Adrenal gland (tissue), 12 donors: ENCODE data around the gene NME7. TPM values are rescaled to one million over a fixed set of nuclear protein-coding genes. Genes with fewer than 3 reads are reported as not detected.

ENCODE experiments used
- DNase-seq, 7 donors: peaks; one replicate each; pipeline ENCODE4 v3.0.0-alpha.2; 2019 to 2020
- H3K27ac ChIP-seq, 5 donors: fragments of 200-600 bp; sonication (generic) in 4 of 5; 1 replicate in 3 of 5; 2 replicates in 2 of 5; pipeline versions ENCODE4 v1.5.1 to v1.8.0; 2016 to 2020; ENCODE audit warnings: mild to moderate bottlenecking in 1 of 5
- H3K27me3 ChIP-seq: fragments of 200-600 bp; 2 replicates; pipeline ENCODE4 v1.8.0; 2021
- H3K36me3 ChIP-seq, 2 donors: fragments of 200-600 bp; replicated peaks in 1 of 2; 1 replicate in 1 of 2; 2 replicates in 1 of 2; pipeline versions ENCODE4 v1.5.1 to v1.8.0; 2018 to 2022
- H3K4me1 ChIP-seq, 2 donors: fragments of 200-600 bp; replicated peaks in 1 of 2; 1 replicate in 1 of 2; 2 replicates in 1 of 2; pipeline versions ENCODE4 v1.5.1 to v1.8.0; 2018 to 2021
- H3K4me3 ChIP-seq, 4 donors: fragments of 200-600 bp; sonication (generic) in 3 of 4; one replicate each; pipeline ENCODE4 v1.5.1; 2016 to 2018
- H3K9me3 ChIP-seq, 3 donors: fragments of 200-600 bp; sonication (generic) in 1 of 3; replicated peaks in 1 of 3; 1 replicate in 2 of 3; 2 replicates in 1 of 3; pipeline versions ENCODE4 v1.5.1 to v1.8.0; 2016 to 2021
- CTCF ChIP-seq, 6 experiments: fragments of 450-650 bp in 4 of 6; fragments of 200-600 bp in 2 of 6; sonication (generic) in 1 of 6; IDR thresholded peaks; 1 replicate in 5 of 6; 2 replicates in 1 of 6; pipeline versions ENCODE4 v1.5.1 to v1.8.0; 2016 to 2021; ENCODE audit warnings: antibody characterized with exemption in 6 of 6, mild to moderate bottlenecking in 2 of 6, moderate library complexity in 1 of 6
- POLR2A ChIP-seq, 2 donors: fragments of 450-650 bp; IDR thresholded peaks; one replicate each; pipeline ENCODE4 v1.6.1; 2017; ENCODE audit warnings: antibody characterized with exemption in 2 of 2, mild to moderate bottlenecking in 2 of 2, moderate library complexity in 1 of 2
- WGBS, 4 donors: extraction: QIAGEN DNeasy Blood & Tissue Kit in 2 of 4; methylation state at CpG; one replicate each; pipeline versions ENCODE4 v1.1.5 to v1.1.7; 2013 to 2017; 5-methylcytosine and 5-hydroxymethylcytosine counted together
- intact Hi-C, 2 donors: fragments of 100-400 bp; cut with DNase I; formaldehyde crosslinking; loops; one replicate each; pipeline versions ENCODE4 v1.14.1 to v1.15.0; 2022 to 2023
- polyA plus RNA-seq, 3 donors: library from polyadenylated mRNA; stranded (reverse); fragments of 200-250 nt in 2 of 3; fragments of 350-450 nt in 1 of 3; fragmentation: Illumina TruSeq in 1 of 3; extraction: RNeasy Lipid Tissue Mini Kit (QIAGEN cat#74804) in 1 of 3; gene quantifications; one replicate each; pipeline ENCODE4 v1.2.3, GENCODE V29; 2013 to 2014
- total RNA-seq, 9 donors: library from RNA; depleted of rRNA in 4 of 9; stranded (reverse); fragments of >200 nt in 4 of 9; fragments of 120-200 nt in 1 of 9; fragmentation: NEBNext Ultra II Directional in 1 of 9; extraction: Animal tissue kit (Norgen Biotek cat#: 25700) in 1 of 9; gene quantifications; one replicate each; pipeline versions ENCODE4 v1.1.0 to v1.2.4, GENCODE V29; 2013 to 2023
- donor health status: healthy with polysubstance abuse.
- donor health status: Bipolar disorder and iron deficiency.
- donor health status: DM: yes; HTN: yes; CAD: no.
- donor health status: DM: no; HTN: no; CAD: no.
- donor health status: DM: no; HTN: no; CAD: no.
- donor health status: DM: yes; HTN: yes; CAD: no.

Gene NME7
- total and polyA plus RNA-seq, 12 donors, result 3.3 to 41.4 (median 15.6) TPM

DNA sequence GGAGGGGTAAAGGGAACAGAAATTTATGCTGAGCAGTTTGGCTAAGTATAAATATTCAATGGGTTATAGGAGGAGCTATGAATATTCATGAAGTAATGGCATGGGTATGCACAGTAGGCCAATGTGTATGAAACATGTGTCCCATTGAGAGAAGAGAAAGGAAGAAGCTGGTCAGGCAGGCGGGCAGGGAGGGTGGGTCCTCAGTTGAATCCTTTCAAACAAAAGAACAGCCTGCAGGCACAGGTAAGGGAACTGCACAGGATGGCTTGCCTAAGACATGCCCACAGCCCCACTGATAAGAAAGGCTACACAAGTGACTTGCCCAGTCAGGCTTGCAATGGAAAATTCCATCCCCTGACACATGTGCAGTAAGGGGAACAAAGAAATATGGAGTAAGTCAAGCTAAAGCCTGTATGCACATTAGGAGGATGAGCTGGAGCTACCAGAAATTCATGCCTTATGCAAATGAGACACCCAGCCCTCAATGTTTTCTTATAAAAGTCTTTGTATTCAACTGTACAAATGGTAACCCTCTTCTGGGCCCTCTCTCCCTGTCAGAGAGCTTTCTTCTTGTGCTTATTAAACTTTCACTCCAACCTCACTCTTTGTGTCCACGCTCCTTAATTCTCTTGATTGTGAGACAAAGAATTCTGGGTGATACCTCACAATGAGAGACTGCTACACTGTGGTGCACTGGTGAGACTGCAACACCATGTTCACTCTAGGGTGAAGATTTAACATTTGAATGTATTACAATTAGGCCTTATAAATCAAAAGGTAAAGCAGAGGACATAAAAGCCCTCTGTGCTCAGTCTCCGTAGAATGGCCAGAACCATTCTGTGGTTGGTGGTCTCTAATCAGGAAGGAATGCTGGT lies 164.6 kb downstream of the NME7 start:
- DNase-seq, result no peak
- no peak overlapping the region for H3K27ac ChIP-seq
- H3K9me3 ChIP-seq, result no peaks in the 10 kb centered on the region
- intact Hi-C loops, result no loop called here
- H3K36me3 ChIP-seq, result no peaks in the 10 kb centered on the region
- H3K4me1 ChIP-seq, result peaks cover 0 to 10% of the 10 kb centered on the region in 2 donors
- H3K4me3 ChIP-seq, result no peak overlapping the region
- H3K27me3 ChIP-seq, result no peaks in the 10 kb centered on the region
- 93 to 99% (median 97%) methylated on average over 3 of the region's 3 CpGs for WGBS, 4 donors
- TF ChIP-seq POLR2A (IDR thresholded peaks at IDR 0.05) (no peak), CTCF (IDR thresholded peaks at IDR 0.05) (no peak)

- H3K4me3 ChIP-seq, result no peak overlapping the region
- 93 to 98% (median 96%) methylated on average over 5 of the region's 5 CpGs for WGBS, 4 donors
- H3K27me3 ChIP-seq, result no peaks in the 10 kb centered on the region
- no peaks in the 10 kb centered on the region for H3K36me3 ChIP-seq
- H3K9me3 ChIP-seq, result no peaks in the 10 kb centered on the region
- DNase-seq, result no peak
- TF ChIP-seq POLR2A (IDR thresholded peaks at IDR 0.05), result no peak
- TF ChIP-seq CTCF (IDR thresholded peaks at IDR 0.05), result no peak
- no peaks in the 10 kb centered on the region for H3K4me1 ChIP-seq
- H3K27ac ChIP-seq, result no peak overlapping the region
- intact Hi-C loops, result no loop called here
Measured at GRCh38 chr1:169201084-169201619, 166.4 kb downstream of the NME7 start.

DNA sequence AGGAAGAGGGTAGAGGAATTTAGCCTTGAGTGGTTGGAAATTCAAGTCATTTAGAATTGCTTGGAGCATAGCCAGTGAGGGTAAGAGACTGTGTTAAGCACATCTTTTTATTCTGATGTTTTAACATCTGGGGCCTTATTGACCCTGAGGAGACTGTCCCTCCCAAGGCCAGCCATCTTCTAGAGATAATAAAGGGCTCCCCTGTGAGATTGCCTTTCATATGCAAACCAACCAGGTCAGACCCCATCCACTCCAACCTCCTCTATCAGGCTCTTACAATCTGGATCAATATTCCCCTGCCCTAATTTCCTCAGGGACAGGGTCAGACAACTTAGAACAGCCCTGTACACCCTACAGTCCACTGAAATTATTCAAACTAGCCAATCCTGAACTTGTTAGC lies 167.3 kb downstream of the NME7 start:
- Histone ChIP-seq H3K36me3 (no peaks in the 10 kb centered on the region), H3K27me3 (no peaks in the 10 kb centered on the region), H3K4me3 (no peak overlapping the region), H3K27ac (no peak overlapping the region), H3K4me1 (no peaks in the 10 kb centered on the region), H3K9me3 (no peaks in the 10 kb centered on the region)
- no peak for DNase-seq
- TF ChIP-seq CTCF (IDR thresholded peaks at IDR 0.05) (no peak), POLR2A (IDR thresholded peaks at IDR 0.05) (no peak)
- intact Hi-C loops, result no loop called here

GRCh38 chr1:169196581-169196980 lies 171.0 kb downstream of the NME7 start:
- DNase-seq, result no peak
- WGBS, 4 donors, result 95 to 100% (median 98%) methylated on average over 3 of the region's 3 CpGs
- H3K36me3 ChIP-seq, result no peaks in the 10 kb centered on the region
- H3K4me3 ChIP-seq, result no peak overlapping the region
- H3K4me1 ChIP-seq, result peaks cover 7 to 9% of the 10 kb centered on the region in 2 donors
- no peak overlapping the region for H3K27ac ChIP-seq
- intact Hi-C loops, result no loop called here
- TF ChIP-seq CTCF (IDR thresholded peaks at IDR 0.05) (no peak), POLR2A (IDR thresholded peaks at IDR 0.05) (no peak)
- H3K27me3 ChIP-seq, result no peaks in the 10 kb centered on the region
- no peaks in the 10 kb centered on the region for H3K9me3 ChIP-seq
